Endothelial cell of umbilical vein (primary cell): ENCODE data around the gene SLC39A12. TPM values are rescaled to one million over a fixed set of nuclear protein-coding genes. Genes with fewer than 3 reads are reported as not detected.
"Not testable (repeated sequence)": the region's sequence is repeated elsewhere in the genome, so short reads cannot be mapped to it uniquely, and the experiment has no call there.

Experiments
- BruUV-seq: library from RNA; stranded (reverse); fragments of 400-500 nt; replicated peaks from 2 replicates; lab custom pipeline; 2021; lab: Mats Ljungman, UMichigan
- CTCF ChIA-PET: fragments of 300-600, 350-600 bp; sonication (Branson Sonifier 250); formaldehyde crosslinking; loops from one replicate; lab custom pipeline; 2021; ENCODE audit warnings: antibody characterized with exemption, inconsistent platforms; lab: Charles Lee
- POLR2A ChIA-PET: fragments of 300-600, 350-600 bp; sonication (Branson Sonifier 250); formaldehyde crosslinking; loops from one replicate; lab custom pipeline; 2021; ENCODE audit warnings: antibody characterized with exemption, inconsistent platforms; lab: Charles Lee
- DNase-seq: peaks from one replicate; pipeline ENCODE4 v3.0.0-alpha.2; 2011; ENCODE audit warnings: low read depth, low spot score
- FAIRE-seq: peaks from 2 replicates; lab custom pipeline; 2011; peaks lifted over from hg19 to GRCh38; lab: Jason Lieb, UNC
- H2AFZ ChIP-seq: 2 replicates; pipeline ENCODE4 v1.6.0; 2012; ENCODE audit warnings: low read depth, low read length, control low read depth, inconsistent platforms
- H3K27ac ChIP-seq: 2 replicates; pipeline ENCODE4 v1.5.1; 2011; ENCODE audit warnings: low read depth, mild to moderate bottlenecking, control low read depth, low read length, moderate library complexity; ENCODE audit not compliant: insufficient read depth
- H3K27me3 ChIP-seq, 2 experiments: 2 replicates each; pipeline versions ENCODE4 v1.6.0 to v1.6.1; 2011; ENCODE audit warnings: low read length in 2 of 2, mixed read lengths in 1 of 2; ENCODE audit not compliant: control insufficient read depth in 2 of 2, insufficient read depth in 2 of 2
- H3K36me3 ChIP-seq, 2 experiments: 2 replicates in 1 of 2; 3 replicates in 1 of 2; pipeline ENCODE4 v1.5.1; 2011; ENCODE audit warnings: low read length in 2 of 2, mild to moderate bottlenecking in 1 of 2, moderate library complexity in 1 of 2; ENCODE audit not compliant: control insufficient read depth in 2 of 2, insufficient read depth in 2 of 2; ENCODE audit errors: extremely low read depth in 1 of 2
- H3K4me1 ChIP-seq: 3 replicates; pipeline ENCODE4 v1.5.1; 2011; ENCODE audit warnings: mild to moderate bottlenecking, low read length; ENCODE audit not compliant: control insufficient read depth, insufficient read depth; ENCODE audit errors: extremely low read depth
- H3K4me2 ChIP-seq: 2 replicates; pipeline ENCODE4 v1.6.1; 2011; ENCODE audit warnings: low read length, control low read depth, mixed read lengths; ENCODE audit not compliant: insufficient read depth
- H3K4me3 ChIP-seq, 3 experiments: fragments of 200-600 bp in 1 of 3; sonication (generic), shearing (Covaris generic) in 1 of 3; replicated peaks in 1 of 3; 2 replicates each; pipeline ENCODE4 v1.5.1; 2011 to 2016; ENCODE audit warnings: control low read depth in 3 of 3, low read length in 3 of 3, mild to moderate bottlenecking in 2 of 3, inconsistent platforms in 1 of 3, low read depth in 1 of 3, moderate library complexity in 1 of 3; ENCODE audit not compliant: insufficient read depth in 1 of 3
- H3K79me2 ChIP-seq: 2 replicates; pipeline ENCODE4 v1.6.0; 2012; ENCODE audit warnings: low read length, inconsistent platforms; ENCODE audit not compliant: control insufficient read depth, insufficient read depth
- H3K9ac ChIP-seq: replicated peaks from 2 replicates; pipeline ENCODE3; 2011; ENCODE audit warnings: low read length, control low read depth; ENCODE audit not compliant: insufficient read depth; ENCODE audit errors: extremely low read depth
- H3K9me1 ChIP-seq: replicated peaks from 3 replicates; pipeline ENCODE4 v1.6.0; 2011; ENCODE audit warnings: mild to moderate bottlenecking, low read length; ENCODE audit not compliant: control insufficient read depth, insufficient read depth; ENCODE audit errors: extremely low read depth
- H3K9me3 ChIP-seq: replicated peaks from 2 replicates; pipeline ENCODE4 v1.5.1; 2012; ENCODE audit warnings: low read length, inconsistent platforms; ENCODE audit not compliant: control insufficient read depth, insufficient read depth
- H4K20me1 ChIP-seq: replicated peaks from 2 replicates; pipeline ENCODE3; 2011; ENCODE audit warnings: mild to moderate bottlenecking, low read length; ENCODE audit not compliant: control insufficient read depth, insufficient read depth; ENCODE audit errors: extremely low read depth
- CTCF ChIP-seq, 2 donors: IDR thresholded peaks; 1 replicate in 1 of 2; 2 replicates in 1 of 2; pipeline ENCODE4 v1.5.1; 2011; ENCODE audit warnings: low read length in 2 of 2, mild to moderate bottlenecking in 2 of 2, moderate library complexity in 2 of 2, control low read depth in 1 of 2, inconsistent platforms in 1 of 2, low read depth in 1 of 2; ENCODE audit not compliant: insufficient read depth in 1 of 2; ENCODE audit errors: extremely low read depth in 1 of 2
- FOS ChIP-seq: IDR thresholded peaks from 2 replicates; pipeline ENCODE4 v1.6.1; 2011; ENCODE audit warnings: mild to moderate bottlenecking, low read length, moderate library complexity, borderline replicate concordance; ENCODE audit not compliant: insufficient read depth
- GATA2 ChIP-seq: IDR thresholded peaks from 2 replicates; pipeline ENCODE4 v1.7.0; 2011; ENCODE audit warnings: low read depth, mild to moderate bottlenecking, moderate library complexity, mixed read lengths, low read length; ENCODE audit not compliant: insufficient read length, insufficient read depth
- JUN ChIP-seq: IDR thresholded peaks from 2 replicates; pipeline ENCODE4 v1.6.1; 2011; ENCODE audit warnings: borderline replicate concordance, low read depth; ENCODE audit not compliant: insufficient read length, insufficient read depth
- POLR2AphosphoS5 ChIP-seq: IDR thresholded peaks from 2 replicates; pipeline ENCODE4 v1.6.1; 2012; ENCODE audit warnings: low read depth, mild to moderate bottlenecking, control low read depth, low read length, moderate library complexity; ENCODE audit not compliant: insufficient read depth
- dilution Hi-C: fragments of 300-500 bp; cut with MboI; formaldehyde crosslinking; loops from one replicate; pipeline ENCODE4 v1.15.0; 2019; ENCODE audit warnings: low sequenced_read_pairs; ENCODE audit not compliant: extremely low pct_ligation_motif_present
- intact Hi-C: fragments of 100-400 bp; cut with micrococcal nuclease; formaldehyde crosslinking; loops from one replicate; pipeline ENCODE4 v1.10.0; 2022
- polyA plus RNA-seq, 4 experiments: library from polyadenylated mRNA; depleted of rRNA in 3 of 4; stranded (reverse) in 3 of 4; unstranded in 1 of 4; fragments of >200 nt; gene quantifications; 2 replicates each; pipeline versions ENCODE4 v1.2.1 to v1.2.3, GENCODE V29; 2011 to 2012; ENCODE audit warnings: missing spikeins in 1 of 4
- total RNA-seq: library from RNA; stranded (reverse); gene quantifications from 2 replicates; pipeline ENCODE4 v1.2.3, GENCODE V29; 2021

SLC39A12 gene
- total and polyA plus RNA-seq, 2 donors (not counting 3 experiments of a cell fraction or from before 2014, with no cell fraction given), result not detected

- no peak for DNase-seq
- no peak for FAIRE-seq
- Histone ChIP-seq H3K9me1 (no peaks in the 10 kb centered on the region), H3K36me3 (no peaks in the 10 kb centered on the region), H3K4me2 (no peak overlapping the region), H4K20me1 (no peaks in the 10 kb centered on the region), H3K9ac (no peak overlapping the region), H3K27ac (no peak overlapping the region), H2AFZ (no peak overlapping the region), H3K9me3 (no peaks in the 10 kb centered on the region), H3K79me2 (no peaks in the 10 kb centered on the region), H3K4me3 (no peak overlapping the region), H3K27me3 (no peaks in the 10 kb centered on the region), H3K4me1 (no peaks in the 10 kb centered on the region)
- intact Hi-C loops, result no loop called here
- TF ChIP-seq FOS, result no peak
- no peak for TF ChIP-seq JUN
- TF ChIP-seq POLR2AphosphoS5, result no peak
- no peak for TF ChIP-seq CTCF (IDR thresholded peaks at IDR 0.05; ENCODE audit: extremely low read depth in 1 of 2, insufficient read depth in 1 of 2, low read depth in 1 of 2, low read length in 2 of 2)
- no peak for TF ChIP-seq GATA2
- no TSS peak for BruUV-seq
- dilution Hi-C loops, result no loop called here
- POLR2A ChIA-PET, result no interaction called here
- CTCF ChIA-PET, result no interaction called here
These were observed 8.5 kb upstream of the SLC39A12 start for GRCh38 chr10:17943033-17943745.

- H3K9me3 ChIP-seq, H2AFZ ChIP-seq, H3K27me3 ChIP-seq, H4K20me1 ChIP-seq, dilution Hi-C loops, H3K27ac ChIP-seq, BruUV-seq, H3K36me3 ChIP-seq, H3K79me2 ChIP-seq, CTCF ChIA-PET, H3K4me1 ChIP-seq, H3K9me1 ChIP-seq, H3K4me2 ChIP-seq, H3K4me3 ChIP-seq, H3K9ac ChIP-seq, DNase-seq, POLR2A ChIA-PET, FAIRE-seq, intact Hi-C loops: not testable (repeated sequence)
These were observed 1.4 kb upstream of the SLC39A12 start for GRCh38 chr10:17950269-17950668.
